Stimulated activated CD4-positive, alpha-beta T cell treated with anti-CD3 and anti-CD28 coated beads, TNF-alpha, amount 100 ng/mL, for 48 hours (primary cell): ENCODE data around the gene PPP1R7.

Source experiments
- DNase-seq, 3 donors: peaks; one replicate each; pipeline ENCODE4 v3.0.0-alpha.2; 2020; ENCODE audit warnings: low read depth in 3 of 3

The PPP1R7 gene

DNA sequence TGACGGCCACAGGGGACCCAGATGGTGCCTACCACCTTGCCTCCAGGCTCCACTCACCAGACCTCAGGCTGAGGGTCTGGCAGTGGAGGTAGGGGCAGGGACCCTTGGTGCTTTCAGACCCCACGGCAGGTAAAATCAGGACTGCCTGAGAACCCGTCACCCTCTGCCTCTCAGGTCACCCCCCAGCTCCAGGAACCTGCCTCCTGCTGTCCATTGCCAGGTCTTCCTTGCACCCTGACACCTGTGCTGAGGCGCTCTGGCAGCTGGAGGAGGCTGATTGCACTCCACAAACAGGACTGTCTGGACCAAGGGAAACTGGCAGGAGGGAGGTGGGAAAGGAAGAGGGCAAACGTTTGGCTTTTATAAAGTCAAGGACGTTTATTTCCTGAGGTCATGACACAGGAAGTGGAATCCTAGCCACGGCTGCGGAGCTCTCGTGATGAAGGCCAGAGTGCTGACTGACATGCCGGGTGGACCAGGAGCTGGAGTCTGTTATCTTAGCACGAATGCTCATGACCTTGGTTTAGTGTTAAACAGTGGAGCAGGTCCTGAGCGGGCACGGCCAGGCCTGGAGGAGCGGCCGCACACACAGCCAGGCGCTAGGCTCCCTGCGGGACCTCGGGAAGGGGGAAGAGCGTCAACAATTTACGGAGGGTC, 78.7 kb downstream of the PPP1R7 start:
- DNase-seq, result no peak

DNA sequence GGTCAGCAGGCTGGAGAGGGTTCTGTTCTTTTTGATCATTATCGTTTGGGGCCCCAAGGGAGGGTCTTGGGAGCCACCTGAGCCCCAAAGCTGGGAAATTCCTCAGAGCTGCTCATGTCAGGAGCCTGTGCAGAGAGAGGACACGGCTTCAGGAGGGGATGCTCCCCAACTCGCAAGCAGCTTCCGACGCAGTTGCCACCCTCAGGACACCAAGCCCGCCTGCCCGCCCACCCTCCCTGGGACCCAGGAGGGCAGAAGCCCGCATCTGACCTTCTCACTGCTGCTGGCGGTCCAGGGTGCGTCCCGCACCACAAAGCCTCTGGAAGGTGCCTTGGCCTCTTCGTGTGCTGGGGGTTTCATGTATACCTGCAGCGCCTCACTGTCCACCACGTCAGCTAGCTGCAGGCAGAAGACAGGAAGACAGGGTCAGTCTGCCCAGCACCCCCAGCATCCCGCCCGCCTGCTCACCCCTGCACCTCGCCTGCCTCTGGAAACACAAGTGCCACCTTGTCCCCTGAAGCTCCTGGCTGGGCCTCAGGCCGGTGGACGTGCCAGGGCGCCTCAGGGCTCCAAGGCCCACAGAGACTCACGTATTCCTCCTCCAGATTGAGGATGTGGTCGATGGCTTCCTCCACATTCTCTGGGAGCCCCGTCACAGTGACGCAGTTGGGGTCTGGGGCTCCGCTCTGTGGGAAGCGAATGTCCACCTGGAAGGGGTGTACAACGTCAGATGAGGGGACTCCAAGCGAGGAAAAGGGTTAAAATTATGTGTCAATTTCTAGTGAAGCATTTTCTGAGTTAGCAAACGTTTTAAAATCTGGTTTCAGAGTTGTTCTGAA, 79.5 kb downstream of the PPP1R7 start:
- DNase-seq, result no peak

DNA sequence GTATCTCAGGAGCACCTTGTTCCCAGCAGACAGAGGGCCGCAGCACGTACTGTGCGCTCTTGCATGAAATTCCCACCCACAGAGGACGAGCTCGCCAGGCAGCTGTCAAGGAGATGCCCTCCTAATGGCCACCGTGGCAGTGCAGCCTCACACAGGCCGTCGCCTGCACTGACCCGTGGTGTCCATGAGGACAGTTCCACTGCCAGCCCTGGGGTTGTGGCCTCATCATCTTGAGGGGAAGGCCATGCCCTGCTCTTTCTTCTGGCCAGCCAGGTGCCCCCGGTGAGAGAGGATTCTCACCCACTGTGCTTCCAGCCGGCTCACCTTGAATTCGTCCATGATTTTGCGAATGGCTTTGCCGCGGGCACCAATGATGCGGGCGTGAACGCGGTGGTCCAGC, 80.2 kb downstream of the PPP1R7 start:
- DNase-seq, result no peak

DNA sequence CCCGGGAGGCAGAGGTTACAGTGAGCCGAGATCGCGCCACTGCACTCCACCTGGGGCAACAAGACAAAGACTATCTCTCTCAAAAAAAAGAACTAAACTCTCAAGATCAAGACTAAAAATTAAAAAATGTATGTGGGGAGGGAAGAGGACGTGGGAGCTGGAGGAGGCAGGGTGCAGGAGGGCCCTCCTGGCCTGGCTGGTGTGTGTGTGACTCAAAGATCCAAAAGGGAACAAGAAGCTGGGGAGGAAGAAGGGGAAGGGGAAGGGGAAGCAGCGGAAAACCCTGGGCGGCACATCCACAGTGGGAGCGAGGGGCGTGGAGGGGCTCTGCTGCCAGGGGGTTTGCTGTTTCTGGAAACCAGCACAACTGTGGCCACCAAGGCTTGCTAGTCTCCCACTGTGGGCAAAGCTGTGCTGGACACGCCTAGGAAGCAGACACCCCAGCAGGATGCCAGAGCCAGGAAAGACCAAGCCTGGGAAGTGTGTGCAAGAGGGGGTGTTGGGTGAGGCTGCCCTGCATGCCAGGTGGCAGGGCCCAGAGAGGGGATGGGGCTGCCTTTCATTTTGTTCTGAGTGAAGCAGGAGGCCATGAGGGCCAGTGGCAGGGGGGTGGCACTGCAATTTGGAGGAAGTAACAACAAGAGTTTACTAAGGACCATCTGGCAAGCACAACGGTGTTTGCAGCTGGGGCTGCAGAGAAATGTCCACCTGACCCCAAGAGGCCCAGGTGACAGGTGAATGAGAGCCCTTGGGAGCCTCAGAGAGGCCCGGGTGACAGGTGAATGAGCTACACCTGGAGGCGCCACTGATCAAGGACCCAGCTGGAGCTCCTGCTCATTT, 82.7 kb downstream of the PPP1R7 start:
- no peak for DNase-seq
